GM19463 (cell line): ENCODE measurements around the gene NFE2L1.
"Not testable (repeated sequence)": the region's sequence is repeated elsewhere in the genome, so short reads cannot be mapped to it uniquely, and the experiment has no call there.

Experiments used
- ATAC-seq: cut with Tn5 transposase; IDR thresholded peaks from one replicate; pipeline ENCODE4 v1.9.1; 2021; ENCODE audit warnings: mild to moderate bottlenecking, moderate library complexity; ENCODE audit not compliant: unreplicated experiment

NFE2L1 gene

GRCh38 chr17:48047741-48048383 is at the start of gene NFE2L1:
TSS of gene NFE2L1 (plus strand) at chr17:48048359. CDS start at chr17:48051119, 2,760 bp downstream.
- peak; percentile 92 for ATAC-seq

GRCh38 chr17:47999582-47999981 is 48.6 kb upstream of the NFE2L1 start:
- ATAC-seq: no peak

- ATAC-seq: no peak
Observed at GRCh38 chr17:48001197-48001596, 47.0 kb upstream of the NFE2L1 start.

- not testable (repeated sequence) for ATAC-seq
Observed at GRCh38 chr17:48001657-48002056, 46.5 kb upstream of the NFE2L1 start.

- ATAC-seq: peak; percentile 57
Observed at GRCh38 chr17:48002266-48002915, 45.8 kb upstream of the NFE2L1 start.

- ATAC-seq: no peak
Observed at GRCh38 chr17:48002916-48003416, 45.2 kb upstream of the NFE2L1 start.

- ATAC-seq: no peak
Observed at GRCh38 chr17:48003417-48004151, 44.6 kb upstream of the NFE2L1 start.

- no peak for ATAC-seq
Observed at GRCh38 chr17:48004983-48005382, 43.2 kb upstream of the NFE2L1 start.

GRCh38 chr17:48006936-48007709 is 41.0 kb upstream of the NFE2L1 start:
- no peak for ATAC-seq

- no peak for ATAC-seq
Observed at GRCh38 chr17:48010193-48010592, 38.0 kb upstream of the NFE2L1 start.

- no peak for ATAC-seq
Observed at GRCh38 chr17:48011405-48012150, 36.6 kb upstream of the NFE2L1 start.

GRCh38 chr17:48012151-48012520 is 36.0 kb upstream of the NFE2L1 start:
- no peak for ATAC-seq

- no peak for ATAC-seq
Observed at GRCh38 chr17:48012654-48013053, 35.5 kb upstream of the NFE2L1 start.

GRCh38 chr17:48013876-48014594 is 34.1 kb upstream of the NFE2L1 start:
- no peak for ATAC-seq

GRCh38 chr17:48014595-48015111 is 33.5 kb upstream of the NFE2L1 start:
- ATAC-seq: no peak

- no peak for ATAC-seq
Observed at GRCh38 chr17:48016112-48016511, 32.0 kb upstream of the NFE2L1 start.

GRCh38 chr17:48017817-48018158 is 30.4 kb upstream of the NFE2L1 start:
- ATAC-seq: peak; percentile 2

GRCh38 chr17:48021934-48022333 is 26.2 kb upstream of the NFE2L1 start:
- no peak for ATAC-seq

- ATAC-seq: no peak
Observed at GRCh38 chr17:48022901-48023300, 25.3 kb upstream of the NFE2L1 start.
